ENCODE data around the gene IL23R. TPM values are rescaled to one million over a fixed set of nuclear protein-coding genes. Genes with fewer than 3 reads are reported as not detected.

IL23R gene
- total RNA-seq, 2 experiments from 2014 or later: 16.8 to 17.7 TPM

GRCh38 chr1:67274623-67275325, 108.5 kb downstream of the IL23R start:
- Mint-ChIP-seq H3K36me3 (peaks cover 50% of the 10 kb centered on the region), H3K4me3 (no peak overlapping the region), H3K27ac (peak overlapping the region; percentile 75), H3K27me3 (peaks cover 2% of the 10 kb centered on the region), H3K9me3 (peaks cover 33% of the 10 kb centered on the region), H3K4me1 (ENCODE audit: low read depth) (peaks cover 51% of the 10 kb centered on the region)
- ChIA-PET POLR2A (interaction anchor here (0.7 to 2.7 kb wide), 18 partner anchors 8 to 156 kb away, joined by 3 to 32 read pairs (median 4); no protein-coding TSS in a partner anchor), CTCF (interaction anchor here (1.0 to 2.2 kb wide), 9 partner anchors 9 to 225 kb away, joined by 3 to 10 read pairs (median 3); partner anchors contain the start of gene IL12RB2)
- intact Hi-C loops (cut with micrococcal nuclease): loop anchor here (1.0 to 5.0 kb wide), 14 partner anchors 12 to 410 kb away; partner anchors contain the start of genes GADD45A and SERBP1
- peak; percentile 27 for DNase-seq

GRCh38 chr1:67280696-67281095, 114.4 kb downstream of the IL23R start:
- peaks cover 11% of the 10 kb centered on the region for H3K9me3 Mint-ChIP-seq
- H3K27ac Mint-ChIP-seq: no peak overlapping the region
- peaks cover 15% of the 10 kb centered on the region for H3K4me1 Mint-ChIP-seq (ENCODE audit: low read depth)
- peaks cover 4% of the 10 kb centered on the region for H3K27me3 Mint-ChIP-seq
- H3K4me3 Mint-ChIP-seq: no peak overlapping the region
- no peak for DNase-seq
- intact Hi-C loops (cut with micrococcal nuclease): no loop called here
- ChIA-PET POLR2A (interaction anchor here (1.0 kb wide), 1 partner anchor 59 kb away, joined by 3 read pairs; no protein-coding TSS in a partner anchor), CTCF (interaction anchor here (1.1 kb wide), 1 partner anchor 69 kb away, joined by 5 read pairs; no protein-coding TSS in a partner anchor)
- peaks cover 10% of the 10 kb centered on the region for H3K36me3 Mint-ChIP-seq

GRCh38 chr1:67281244-67281643, 115.0 kb downstream of the IL23R start:
- Mint-ChIP-seq H3K4me3 (no peak overlapping the region), H3K36me3 (peaks cover 4% of the 10 kb centered on the region), H3K27me3 (peaks cover 4% of the 10 kb centered on the region), H3K4me1 (ENCODE audit: low read depth) (peaks cover 15% of the 10 kb centered on the region), H3K27ac (no peak overlapping the region), H3K9me3 (peaks cover 5% of the 10 kb centered on the region)
- ChIA-PET CTCF (interaction anchor here (1.1 kb wide), 1 partner anchor 69 kb away, joined by 5 read pairs; no protein-coding TSS in a partner anchor), POLR2A (interaction anchor here (1.0 kb wide), 1 partner anchor 58 kb away, joined by 3 read pairs; no protein-coding TSS in a partner anchor)
- DNase-seq: no peak
- intact Hi-C loops (cut with micrococcal nuclease): no loop called here

- intact Hi-C loops (cut with micrococcal nuclease): loop anchor here (1.0 kb wide), 4 partner anchors 12 to 47 kb away; no protein-coding TSS in a partner anchor
- no peak overlapping the region for H3K4me3 Mint-ChIP-seq
These were observed 119.7 kb downstream of the IL23R start for GRCh38 chr1:67285780-67286488.

GRCh38 chr1:67290236-67290635, 124.0 kb downstream of the IL23R start:
- peaks cover 9% of the 10 kb centered on the region for H3K36me3 Mint-ChIP-seq
- H3K27me3 Mint-ChIP-seq: peaks cover 5% of the 10 kb centered on the region
- intact Hi-C loops (cut with micrococcal nuclease): no loop called here
- no peak overlapping the region for H3K27ac Mint-ChIP-seq
- CTCF ChIA-PET: interaction anchor here (1.7 kb wide), 1 partner anchor 10 kb away, joined by 4 read pairs; no protein-coding TSS in a partner anchor
- no peak overlapping the region for H3K4me3 Mint-ChIP-seq
- no peaks in the 10 kb centered on the region for H3K9me3 Mint-ChIP-seq
- H3K4me1 Mint-ChIP-seq (ENCODE audit: low read depth): peaks cover 36% of the 10 kb centered on the region
- no peak for DNase-seq
- POLR2A ChIA-PET: no interaction called here

More at GRCh38 chr1:67285780-67286488, 119.7 kb downstream of the IL23R start:
- peaks cover 26% of the 10 kb centered on the region for H3K4me1 Mint-ChIP-seq (ENCODE audit: low read depth)
- no peak for DNase-seq
- CTCF ChIA-PET: interaction anchor here (1.5 kb wide), 1 partner anchor 14 kb away, joined by 3 read pairs; no protein-coding TSS in a partner anchor
- H3K36me3 Mint-ChIP-seq: peaks cover 4% of the 10 kb centered on the region
- POLR2A ChIA-PET: interaction anchor here (0.6 to 2.0 kb wide), 2 partner anchors 52 to 114 kb away, joined by 3 to 5 read pairs; no protein-coding TSS in a partner anchor
- no peaks in the 10 kb centered on the region for H3K9me3 Mint-ChIP-seq
- H3K27me3 Mint-ChIP-seq: peaks cover 2% of the 10 kb centered on the region
- peak overlapping the region; percentile 41 for H3K27ac Mint-ChIP-seq

- peak overlapping the region; percentile 72 for H3K27ac Mint-ChIP-seq
- H3K9me3 Mint-ChIP-seq: no peaks in the 10 kb centered on the region
- H3K36me3 Mint-ChIP-seq: peaks cover 7% of the 10 kb centered on the region
- H3K4me3 Mint-ChIP-seq: no peak overlapping the region
- CTCF ChIA-PET: interaction anchor here (1.2 to 2.9 kb wide), 3 partner anchors 38 to 206 kb away, joined by 3 to 12 read pairs (median 3); no protein-coding TSS in a partner anchor
- intact Hi-C loops (cut with micrococcal nuclease): no loop called here
- peaks cover 23% of the 10 kb centered on the region for H3K4me1 Mint-ChIP-seq (ENCODE audit: low read depth)
- peak; percentile 56 for DNase-seq
- H3K27me3 Mint-ChIP-seq: peaks cover 10% of the 10 kb centered on the region
- POLR2A ChIA-PET: interaction anchor here (1.0 to 2.0 kb wide), 6 partner anchors 9 to 44 kb away, joined by 3 to 11 read pairs (median 6); no protein-coding TSS in a partner anchor
These were observed 128.8 kb downstream of the IL23R start for GRCh38 chr1:67294836-67295617.

GRCh38 chr1:67298762-67299161, 132.5 kb downstream of the IL23R start:
- Mint-ChIP-seq H3K27ac (no peak overlapping the region), H3K27me3 (peaks cover 8% of the 10 kb centered on the region), H3K9me3 (no peaks in the 10 kb centered on the region), H3K36me3 (peaks cover 2% of the 10 kb centered on the region), H3K4me3 (no peak overlapping the region), H3K4me1 (ENCODE audit: low read depth) (peaks cover 33% of the 10 kb centered on the region)
- intact Hi-C loops (cut with micrococcal nuclease): no loop called here
- DNase-seq: no peak
- ChIA-PET POLR2A (interaction anchor here (0.6 kb wide), 1 partner anchor 87 kb away, joined by 3 read pairs; no protein-coding TSS in a partner anchor), CTCF (interaction anchor here (1.4 kb wide), 1 partner anchor 202 kb away, joined by 3 read pairs; no protein-coding TSS in a partner anchor)

GRCh38 chr1:67299296-67299695, 133.0 kb downstream of the IL23R start:
- DNase-seq: no peak
- no peak overlapping the region for H3K4me3 Mint-ChIP-seq
- peaks cover 32% of the 10 kb centered on the region for H3K4me1 Mint-ChIP-seq (ENCODE audit: low read depth)
- POLR2A ChIA-PET: no interaction called here
- H3K9me3 Mint-ChIP-seq: no peaks in the 10 kb centered on the region
- CTCF ChIA-PET: interaction anchor here (1.0 to 1.4 kb wide), 2 partner anchors 14 to 201 kb away, joined by 3 read pairs; no protein-coding TSS in a partner anchor
- H3K36me3 Mint-ChIP-seq: peaks cover 2% of the 10 kb centered on the region
- H3K27me3 Mint-ChIP-seq: peaks cover 8% of the 10 kb centered on the region
- H3K27ac Mint-ChIP-seq: no peak overlapping the region
- intact Hi-C loops (cut with micrococcal nuclease): no loop called here

- intact Hi-C loops (cut with micrococcal nuclease): loop anchor here (10.0 kb wide), 1 partner anchor 366 kb away; no protein-coding TSS in a partner anchor
- H3K9me3 Mint-ChIP-seq: no peaks in the 10 kb centered on the region
- ChIA-PET POLR2A (no interaction called here), CTCF (interaction anchor here (1.1 kb wide), 1 partner anchor 11 kb away, joined by 4 read pairs; no protein-coding TSS in a partner anchor)
- no peaks in the 10 kb centered on the region for H3K36me3 Mint-ChIP-seq
- H3K27ac Mint-ChIP-seq: no peak overlapping the region
- no peak for DNase-seq
- H3K4me3 Mint-ChIP-seq: no peak overlapping the region
- H3K27me3 Mint-ChIP-seq: peaks cover 8% of the 10 kb centered on the region
- H3K4me1 Mint-ChIP-seq (ENCODE audit: low read depth): peaks cover 29% of the 10 kb centered on the region
These were observed 134.3 kb downstream of the IL23R start for GRCh38 chr1:67300561-67300960.

- Mint-ChIP-seq H3K36me3 (peaks cover 11% of the 10 kb centered on the region), H3K27ac (peak overlapping the region; percentile 86), H3K27me3 (peaks cover 7% of the 10 kb centered on the region), H3K9me3 (no peaks in the 10 kb centered on the region), H3K4me3 (no peak overlapping the region), H3K4me1 (ENCODE audit: low read depth) (peaks cover 34% of the 10 kb centered on the region)
- CTCF ChIA-PET: interaction anchor here (1.4 to 1.5 kb wide), 2 partner anchors 28 to 30 kb away, joined by 4 to 8 read pairs; no protein-coding TSS in a partner anchor
- DNase-seq: no peak
- intact Hi-C loops (cut with micrococcal nuclease): loop anchor here (1.0 to 10.0 kb wide), 10 partner anchors 10 to 369 kb away; partner anchors contain the start of gene SERBP1
- POLR2A ChIA-PET: interaction anchor here (0.6 to 1.4 kb wide), 7 partner anchors 9 to 185 kb away, joined by 3 to 21 read pairs (median 5); no protein-coding TSS in a partner anchor
These were observed 137.8 kb downstream of the IL23R start for GRCh38 chr1:67304023-67304422.
